ENCODE measurements around the gene NOL11. TPM values are rescaled to one million over a fixed set of nuclear protein-coding genes. Genes with fewer than 3 reads are reported as not detected.

The NOL11 gene
- total RNA-seq (2022; extraction: Qiagen RNA extraction; ENCODE audit: low read depth): 73.9 to 86.9 TPM (median 83.9 TPM) in 5 replicates

GRCh38 chr17:67717624-67718324 lies at the start of gene NOL11:
TSS of gene NOL11 (plus strand) at chr17:67717936. CDS start at chr17:67717948, 12 bp downstream.

Other genes starting within 250 kb of the NOL11 start
- gene BPTF, start 107.6 kb downstream of the NOL11 start, total RNA-seq (2022; extraction: Qiagen RNA extraction; ENCODE audit: low read depth): 33.0 to 42.8 TPM (median 40.7 TPM) in 5 replicates